HepG2 (cell line): ENCODE results near the gene TIA1. TPM values are rescaled to one million over a fixed set of nuclear protein-coding genes. Genes with fewer than 3 reads are reported as not detected.

Experiments
- FOXK1 ChIP-seq: sonication (generic); formaldehyde crosslinking; IDR thresholded peaks from 2 replicates; pipeline ENCODE4 v1.4.0; 2020; ENCODE audit warnings: low read depth, missing genetic modification reagents, borderline replicate concordance
- GTF2F1 ChIP-seq: fragments of 150-350 bp; IDR thresholded peaks from 2 replicates; pipeline ENCODE4 v1.6.1; 2014; ENCODE audit warnings: low read length
- HHEX ChIP-seq: IDR thresholded peaks from 2 replicates; pipeline ENCODE4 v1.6.1; 2016; ENCODE audit warnings: control low read depth
- KLF15 ChIP-seq: sonication (generic); formaldehyde crosslinking; IDR thresholded peaks from 2 replicates; pipeline ENCODE4 v1.8.1; 2023; ENCODE audit warnings: borderline replicate concordance, mild to moderate bottlenecking, inconsistent platforms, missing genetic modification reagents, mixed read lengths
- KMT2A ChIP-seq: sonication (generic); formaldehyde crosslinking; IDR thresholded peaks from 2 replicates; pipeline ENCODE4 v1.4.0; 2020; ENCODE audit warnings: missing genetic modification reagents
- MED13 ChIP-seq: sonication (generic); formaldehyde crosslinking; IDR thresholded peaks from 2 replicates; pipeline ENCODE4 v1.5.0; 2020; ENCODE audit warnings: missing genetic modification reagents
- NCOA1 ChIP-seq: sonication (generic); formaldehyde crosslinking; IDR thresholded peaks from 2 replicates; pipeline ENCODE4 v1.9.0; 2021; ENCODE audit warnings: missing genetic modification reagents
- NONO ChIP-seq, 2 experiments: fragments of 450-650 bp in 1 of 2; sonication (generic) in 1 of 2; formaldehyde crosslinking in 1 of 2; IDR thresholded peaks in 1 of 2; conservative IDR thresholded peaks in 1 of 2; 2 replicates each; pipeline versions ENCODE4 v1.6.1 to v1.8.0; 2017 to 2022; ENCODE audit warnings: mild to moderate bottlenecking in 1 of 2, missing genetic modification reagents in 1 of 2, moderate library complexity in 1 of 2
- SAFB2 ChIP-seq: sonication (generic); formaldehyde crosslinking; IDR thresholded peaks from 2 replicates; pipeline ENCODE4 v1.5.1; 2020; ENCODE audit warnings: missing genetic modification reagents, low read depth, mild to moderate bottlenecking, borderline replicate concordance
- THAP11 ChIP-seq: IDR thresholded peaks from 2 replicates; pipeline ENCODE4 v1.6.1; 2016; ENCODE audit warnings: missing biosample characterization, missing genetic modification reagents
- ZBTB49 ChIP-seq: sonication (generic); formaldehyde crosslinking; IDR thresholded peaks from 2 replicates; pipeline ENCODE4 v1.4.0; 2020; ENCODE audit warnings: missing genetic modification reagents, borderline replicate concordance
- ZFP36L2 ChIP-seq: sonication (generic); formaldehyde crosslinking; IDR thresholded peaks from 2 replicates; pipeline ENCODE4 v1.4.0; 2020; ENCODE audit warnings: missing genetic modification reagents
- ZNF670 ChIP-seq: sonication (generic); formaldehyde crosslinking; IDR thresholded peaks from 2 replicates; pipeline ENCODE4 v1.8.0; 2022; ENCODE audit warnings: mild to moderate bottlenecking, missing genetic modification reagents, borderline replicate concordance
- ZNF761 ChIP-seq: sonication (generic); formaldehyde crosslinking; conservative IDR thresholded peaks from 2 replicates; pipeline ENCODE4 v1.4.0; 2020; ENCODE audit warnings: mild to moderate bottlenecking, missing genetic modification reagents
- polyA plus RNA-seq, 8 experiments: library from polyadenylated mRNA; depleted of rRNA in 3 of 8; stranded (reverse) in 7 of 8; unstranded in 1 of 8; fragments of >200 nt; fragmentation: Illumina TruSeq in 4 of 8; extraction: Trizol in 4 of 8; gene quantifications; 2 replicates each; pipeline versions ENCODE4 v1.2.1 to v1.2.3, GENCODE V29; 2011 to 2016; ENCODE audit warnings: low read depth in 4 of 8, missing spikeins in 1 of 8, mixed read lengths in 1 of 8; ENCODE audit not compliant: insufficient read depth in 1 of 8
- total RNA-seq, 5 experiments: library from RNA; depleted of rRNA; stranded (reverse); fragments of >200 nt; fragmentation: Illumina TruSeq; extraction: Trizol; gene quantifications; 2 replicates each; pipeline ENCODE4 v1.2.3, GENCODE V29; 2016; ENCODE audit warnings: low read depth in 1 of 5
- TF ChIP-seq, protein P1 (sequence below): sonication (generic); formaldehyde crosslinking; IDR thresholded peaks from 2 replicates; pipeline ENCODE4 v1.8.1; 2023; ENCODE audit warnings: mild to moderate bottlenecking, missing genetic modification reagents
- TF ChIP-seq, protein P2 (sequence below): sonication (generic); formaldehyde crosslinking; IDR thresholded peaks from 2 replicates; pipeline ENCODE4 v1.4.0; 2020; ENCODE audit warnings: missing genetic modification reagents
- TF ChIP-seq, protein P3 (sequence below): sonication (generic); formaldehyde crosslinking; IDR thresholded peaks from 2 replicates; pipeline ENCODE4 v1.8.1; 2023; ENCODE audit warnings: mild to moderate bottlenecking, missing genetic modification reagents, borderline replicate concordance
- TF ChIP-seq, protein P4 (sequence below): sonication (generic); formaldehyde crosslinking; conservative IDR thresholded peaks from 2 replicates; pipeline ENCODE4 v1.4.0; 2020; ENCODE audit warnings: missing genetic modification reagents

Gene TIA1
- total and polyA plus RNA-seq, 2 of the 13 experiments (the other 11 are each of a cell fraction or from before 2014, with no cell fraction given) = 209 to 319 TPM

DNA sequence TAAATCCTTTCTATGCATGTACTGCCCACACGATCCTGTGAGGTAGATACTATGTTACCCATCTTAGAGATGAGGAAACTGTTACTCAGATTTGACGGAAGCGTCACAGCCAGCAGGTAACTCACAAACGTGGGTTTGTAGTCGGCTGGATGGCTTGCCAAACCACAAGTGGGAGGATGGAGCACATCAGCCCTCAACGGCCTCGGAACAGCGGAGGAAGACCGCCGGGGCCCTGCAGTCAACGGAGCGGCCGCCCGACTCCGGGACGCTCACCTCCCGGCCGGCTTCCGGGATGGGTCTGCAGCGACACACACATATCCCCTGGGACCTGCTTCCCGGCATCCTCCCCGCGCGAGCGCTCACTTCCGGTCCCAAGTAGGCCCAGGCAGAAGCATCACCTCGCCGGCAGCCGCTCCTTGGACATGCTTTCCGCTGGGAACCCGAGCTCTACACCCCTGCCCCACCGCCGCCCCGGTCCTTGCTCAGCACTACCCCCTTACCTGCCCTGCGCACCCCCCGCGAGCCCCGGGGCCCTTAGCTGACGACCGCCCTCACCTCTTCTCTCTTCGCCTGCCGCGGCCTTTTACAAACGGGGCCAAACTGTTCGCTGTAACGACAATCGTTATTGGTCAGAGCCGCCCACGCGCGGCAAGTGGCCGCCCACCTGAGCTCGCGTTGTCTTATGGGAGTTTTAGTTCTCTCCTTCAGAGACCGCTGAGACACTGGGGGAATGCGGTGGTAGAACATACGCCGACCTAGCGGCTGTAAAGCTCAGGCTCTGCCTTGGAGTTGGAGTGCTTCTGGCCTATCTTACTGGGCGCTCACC lies 57.8 kb downstream of the TIA1 start, which contains the start of gene C2orf42 (continued):
- TF ChIP-seq, protein P1, sequence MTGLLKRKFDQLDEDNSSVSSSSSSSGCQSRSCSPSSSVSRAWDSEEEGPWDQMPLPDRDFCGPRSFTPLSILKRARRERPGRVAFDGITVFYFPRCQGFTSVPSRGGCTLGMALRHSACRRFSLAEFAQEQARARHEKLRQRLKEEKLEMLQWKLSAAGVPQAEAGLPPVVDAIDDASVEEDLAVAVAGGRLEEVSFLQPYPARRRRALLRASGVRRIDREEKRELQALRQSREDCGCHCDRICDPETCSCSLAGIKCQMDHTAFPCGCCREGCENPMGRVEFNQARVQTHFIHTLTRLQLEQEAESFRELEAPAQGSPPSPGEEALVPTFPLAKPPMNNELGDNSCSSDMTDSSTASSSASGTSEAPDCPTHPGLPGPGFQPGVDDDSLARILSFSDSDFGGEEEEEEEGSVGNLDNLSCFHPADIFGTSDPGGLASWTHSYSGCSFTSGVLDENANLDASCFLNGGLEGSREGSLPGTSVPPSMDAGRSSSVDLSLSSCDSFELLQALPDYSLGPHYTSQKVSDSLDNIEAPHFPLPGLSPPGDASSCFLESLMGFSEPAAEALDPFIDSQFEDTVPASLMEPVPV (CRISPR knock-in tag) = peak; percentile 86
- peak; percentile 66 for TF ChIP-seq KLF15 (CRISPR knock-in tag)
- TF ChIP-seq NCOA1 (CRISPR knock-in tag) = peak; percentile 97; the same call in 1 of the 2 replicates
- no peak for TF ChIP-seq NONO (IDR thresholded peaks at IDR 0.05)
- TF ChIP-seq NONO (CRISPR knock-in tag; conservative IDR thresholded peaks at IDR 0.05) = peak; percentile 91
- TF ChIP-seq ZNF670 (CRISPR knock-in tag) = peak; percentile 85
- TF ChIP-seq GTF2F1 = no peak; the same call in 1 of the 2 replicates
- no peak; the same call in 1 of the 2 replicates for TF ChIP-seq ZFP36L2 (CRISPR knock-in tag)
- no peak for TF ChIP-seq SAFB2 (CRISPR knock-in tag)
- TF ChIP-seq, protein P2, sequence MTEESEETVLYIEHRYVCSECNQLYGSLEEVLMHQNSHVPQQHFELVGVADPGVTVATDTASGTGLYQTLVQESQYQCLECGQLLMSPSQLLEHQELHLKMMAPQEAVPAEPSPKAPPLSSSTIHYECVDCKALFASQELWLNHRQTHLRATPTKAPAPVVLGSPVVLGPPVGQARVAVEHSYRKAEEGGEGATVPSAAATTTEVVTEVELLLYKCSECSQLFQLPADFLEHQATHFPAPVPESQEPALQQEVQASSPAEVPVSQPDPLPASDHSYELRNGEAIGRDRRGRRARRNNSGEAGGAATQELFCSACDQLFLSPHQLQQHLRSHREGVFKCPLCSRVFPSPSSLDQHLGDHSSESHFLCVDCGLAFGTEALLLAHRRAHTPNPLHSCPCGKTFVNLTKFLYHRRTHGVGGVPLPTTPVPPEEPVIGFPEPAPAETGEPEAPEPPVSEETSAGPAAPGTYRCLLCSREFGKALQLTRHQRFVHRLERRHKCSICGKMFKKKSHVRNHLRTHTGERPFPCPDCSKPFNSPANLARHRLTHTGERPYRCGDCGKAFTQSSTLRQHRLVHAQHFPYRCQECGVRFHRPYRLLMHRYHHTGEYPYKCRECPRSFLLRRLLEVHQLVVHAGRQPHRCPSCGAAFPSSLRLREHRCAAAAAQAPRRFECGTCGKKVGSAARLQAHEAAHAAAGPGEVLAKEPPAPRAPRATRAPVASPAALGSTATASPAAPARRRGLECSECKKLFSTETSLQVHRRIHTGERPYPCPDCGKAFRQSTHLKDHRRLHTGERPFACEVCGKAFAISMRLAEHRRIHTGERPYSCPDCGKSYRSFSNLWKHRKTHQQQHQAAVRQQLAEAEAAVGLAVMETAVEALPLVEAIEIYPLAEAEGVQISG (CRISPR knock-in tag) = peak; percentile 94
- no peak for TF ChIP-seq ZNF761 (CRISPR knock-in tag)
- TF ChIP-seq, protein P3, sequence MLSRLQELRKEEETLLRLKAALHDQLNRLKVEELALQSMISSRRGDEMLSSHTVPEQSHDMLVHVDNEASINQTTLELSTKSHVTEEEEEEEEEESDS (CRISPR knock-in tag) = no peak
- no peak for TF ChIP-seq HHEX
- peak; percentile 93 for TF ChIP-seq KMT2A
- peak; percentile 59; the same call in 1 of the 2 replicates for TF ChIP-seq ZBTB49 (CRISPR knock-in tag)
- peak; percentile 97 for TF ChIP-seq THAP11
- peak; percentile 71 for TF ChIP-seq FOXK1 (CRISPR knock-in tag)
- TF ChIP-seq, protein P4, sequence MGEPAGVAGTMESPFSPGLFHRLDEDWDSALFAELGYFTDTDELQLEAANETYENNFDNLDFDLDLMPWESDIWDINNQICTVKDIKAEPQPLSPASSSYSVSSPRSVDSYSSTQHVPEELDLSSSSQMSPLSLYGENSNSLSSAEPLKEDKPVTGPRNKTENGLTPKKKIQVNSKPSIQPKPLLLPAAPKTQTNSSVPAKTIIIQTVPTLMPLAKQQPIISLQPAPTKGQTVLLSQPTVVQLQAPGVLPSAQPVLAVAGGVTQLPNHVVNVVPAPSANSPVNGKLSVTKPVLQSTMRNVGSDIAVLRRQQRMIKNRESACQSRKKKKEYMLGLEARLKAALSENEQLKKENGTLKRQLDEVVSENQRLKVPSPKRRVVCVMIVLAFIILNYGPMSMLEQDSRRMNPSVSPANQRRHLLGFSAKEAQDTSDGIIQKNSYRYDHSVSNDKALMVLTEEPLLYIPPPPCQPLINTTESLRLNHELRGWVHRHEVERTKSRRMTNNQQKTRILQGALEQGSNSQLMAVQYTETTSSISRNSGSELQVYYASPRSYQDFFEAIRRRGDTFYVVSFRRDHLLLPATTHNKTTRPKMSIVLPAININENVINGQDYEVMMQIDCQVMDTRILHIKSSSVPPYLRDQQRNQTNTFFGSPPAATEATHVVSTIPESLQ (CRISPR knock-in tag) = peak; percentile 88
- no peak for TF ChIP-seq MED13
